GM12878 (cell line): Measurements from ENCODE around the gene RNASE7. TPM values are rescaled to one million over a fixed set of nuclear protein-coding genes. Genes with fewer than 3 reads are reported as not detected.

Experiments used
- ATAC-seq: fragments of 200-7000 bp; cut with Tn5 transposase; 3 replicates; pipeline ENCODE4 v1.9.1; 2020; ENCODE audit warnings: mild to moderate bottlenecking, moderate library complexity
- BruUV-seq: library from RNA; stranded (reverse); fragments of 400-500 nt; replicated peaks from 2 replicates; lab custom pipeline; 2021; lab: Mats Ljungman, UMichigan
- CTCF ChIA-PET: fragments of 300-600 bp; sonication (Branson Sonifier 250); formaldehyde crosslinking; extraction: SDS; loops from one replicate; lab custom pipeline; 2021; ENCODE audit warnings: inconsistent platforms; lab: Yijun Ruan, JAX
- POLR2A ChIA-PET: fragments of 350-600 bp; formaldehyde crosslinking; extraction: SDS; loops from one replicate; lab custom pipeline; 2021; ENCODE audit warnings: inconsistent platforms; lab: Charles Lee
- RAD21 ChIA-PET: fragments of 300-600 bp; sonication (Branson Sonifier 250); formaldehyde crosslinking; loops from one replicate; lab custom pipeline; 2023; ENCODE audit warnings: antibody characterized with exemption; ENCODE audit not compliant: unreplicated experiment; lab: Charles Lee
- SMC1A ChIA-PET: fragments of 300-600 bp; sonication (Branson Sonifier 250); formaldehyde crosslinking; loops from one replicate; lab custom pipeline; 2023; ENCODE audit not compliant: unreplicated experiment, uncharacterized antibody; lab: Charles Lee
- DNase-seq: peaks from one replicate; pipeline ENCODE4 v3.0.0-alpha.2; 2011; ENCODE audit warnings: low read depth, low spot score
- FAIRE-seq: peaks from 3 replicates; lab custom pipeline; 2011; peaks lifted over from hg19 to GRCh38; lab: Jason Lieb, UNC
- H2AFZ ChIP-seq: 2 replicates; pipeline ENCODE4 v1.6.0; 2011; ENCODE audit warnings: low read depth, low read length, control low read depth; ENCODE audit not compliant: control insufficient read depth
- H3K27ac ChIP-seq: 2 replicates; pipeline ENCODE4 v1.5.1; 2011; ENCODE audit warnings: control low read depth; ENCODE audit not compliant: control insufficient read depth, insufficient read depth
- H3K27me3 ChIP-seq, 2 experiments: replicated peaks in 1 of 2; 2 replicates each; pipeline versions ENCODE4 v1.6.0 to v1.6.1; 2011; ENCODE audit warnings: low read length in 1 of 2; ENCODE audit not compliant: control insufficient read depth in 2 of 2, insufficient read depth in 2 of 2
- H3K36me3 ChIP-seq, 2 experiments: 2 replicates each; pipeline ENCODE4 v1.5.1; 2011; ENCODE audit warnings: low read length in 1 of 2; ENCODE audit not compliant: control insufficient read depth in 2 of 2, insufficient read depth in 2 of 2
- H3K4me1 ChIP-seq: 2 replicates; pipeline ENCODE4 v1.6.1; 2011; ENCODE audit warnings: mild to moderate bottlenecking, low read length, moderate library complexity, mixed read lengths; ENCODE audit not compliant: control insufficient read depth, insufficient read depth
- H3K4me2 ChIP-seq: 2 replicates; pipeline ENCODE4 v1.6.0; 2011; ENCODE audit warnings: control low read depth; ENCODE audit not compliant: control insufficient read depth, insufficient read depth
- H3K4me3 ChIP-seq: fragments of 200-600 bp; sonication (generic); 2 replicates; pipeline ENCODE4 v1.5.1; 2016
- H3K79me2 ChIP-seq: 2 replicates; pipeline ENCODE4 v1.6.0; 2011; ENCODE audit warnings: low read length; ENCODE audit not compliant: control insufficient read depth, insufficient read depth
- H3K9ac ChIP-seq: 2 replicates; pipeline ENCODE4 v1.8.0; 2011; ENCODE audit warnings: low read length, control low read depth, mixed read lengths; ENCODE audit not compliant: control insufficient read depth, insufficient read depth
- H3K9me3 ChIP-seq: replicated peaks from 3 replicates; pipeline ENCODE4 v1.5.1; 2011; ENCODE audit warnings: mild to moderate bottlenecking, low read length; ENCODE audit not compliant: control insufficient read depth, insufficient read depth
- H4K20me1 ChIP-seq: 2 replicates; pipeline ENCODE4 v1.6.0; 2011; ENCODE audit not compliant: control insufficient read depth, insufficient read depth
- KAT2A ChIP-seq: conservative IDR thresholded peaks from 2 replicates; pipeline ENCODE4 v1.6.1; 2011; ENCODE audit warnings: low read depth, low read length; ENCODE audit not compliant: control insufficient read depth
- MYC ChIP-seq: IDR thresholded peaks from 2 replicates; pipeline ENCODE4 v1.6.1; 2011; ENCODE audit warnings: mild to moderate bottlenecking, low read length, moderate library complexity, inconsistent platforms; ENCODE audit not compliant: insufficient read depth, insufficient replicate concordance, insufficient read length, severe bottlenecking
- RAD51 ChIP-seq: fragments of 450-650 bp; IDR thresholded peaks from 2 replicates; pipeline ENCODE4 v1.6.1; 2016; ENCODE audit warnings: moderate library complexity, mild to moderate bottlenecking, inconsistent platforms
- SMC3 ChIP-seq: IDR thresholded peaks from 2 replicates; pipeline ENCODE4 v1.6.1; 2011; ENCODE audit warnings: low read length, improper control_type of control experiment, borderline replicate concordance
- YY1 ChIP-seq: IDR thresholded peaks from 2 replicates; pipeline ENCODE4 v1.6.1; 2011; ENCODE audit warnings: low read depth, mild to moderate bottlenecking, low read length
- WGBS: methylation state at CpG from one replicate; pipeline ENCODE4 v1.1.6; 2016; ENCODE audit warnings: low lambda C conversion rate; ENCODE audit not compliant: insufficient replicate concordance, insufficient coverage; ENCODE audit errors: missing lambda C conversion rate; 5-methylcytosine and 5-hydroxymethylcytosine counted together
- in situ Hi-C: fragments of 300-500 bp; cut with MboI; formaldehyde crosslinking; loops from 9 replicates; pipeline ENCODE4 v1.14.3; 2018; ENCODE audit warnings: mixed read lengths
- intact Hi-C: fragments of 100-400 bp; cut with micrococcal nuclease; formaldehyde crosslinking; loops from one replicate; pipeline ENCODE4 v1.14.2; 2022; ENCODE audit not compliant: unreplicated experiment
- polyA plus RNA-seq, 11 experiments: library from polyadenylated mRNA; depleted of rRNA in 4 of 11; unstranded in 6 of 11; stranded (reverse) in 5 of 11; fragments of >200 nt; fragmentation: Nextera tagmentation in 4 of 11; fragmentation: Illumina TruSeq in 1 of 11; extraction: Ambion mirVana in 4 of 11; extraction: Trizol in 1 of 11; gene quantifications; 1 replicate in 1 of 11; 2 replicates in 10 of 11; pipeline versions ENCODE4 v1.2.1 to v1.2.3, GENCODE V29; 2011 to 2016; ENCODE audit warnings: inconsistent platforms in 2 of 11, missing spikeins in 2 of 11, low read depth in 1 of 11
- total RNA-seq, 4 experiments: library from RNA; depleted of rRNA in 3 of 4; stranded (reverse); fragments of >200 nt in 3 of 4; fragmentation: Illumina TruSeq in 1 of 4; extraction: Trizol in 1 of 4; gene quantifications; 2 replicates each; pipeline versions ENCODE4 v1.2.1 to v1.2.3, GENCODE V29; 2013 to 2021
- TF ChIP-seq, protein P1 (sequence below): IDR thresholded peaks from 2 replicates; pipeline ENCODE4 v1.6.1; 2012; ENCODE audit warnings: mild to moderate bottlenecking, low read depth, low read length
- TF ChIP-seq, protein P2 (sequence below): fragments of 450-650 bp; IDR thresholded peaks from 2 replicates; pipeline ENCODE4 v1.6.1; 2016; ENCODE audit warnings: mild to moderate bottlenecking, moderate library complexity, borderline replicate concordance
- TF ChIP-seq, protein P3 (sequence below): IDR thresholded peaks from 2 replicates; pipeline ENCODE4 v1.6.1; 2011; ENCODE audit warnings: low read depth, low read length, improper control_type of control experiment, borderline replicate concordance
- TF ChIP-seq, protein P4 (sequence below): fragments of 450-650 bp; IDR thresholded peaks from 2 replicates; pipeline ENCODE4 v1.6.1; 2018; ENCODE audit warnings: mild to moderate bottlenecking, low read depth, moderate library complexity; ENCODE audit not compliant: partially characterized antibody

RNASE7 gene
- total and polyA plus RNA-seq, 10 of the 15 experiments (the other 5 are each of a cell fraction or from before 2014, with no cell fraction given): not detected

DNA sequence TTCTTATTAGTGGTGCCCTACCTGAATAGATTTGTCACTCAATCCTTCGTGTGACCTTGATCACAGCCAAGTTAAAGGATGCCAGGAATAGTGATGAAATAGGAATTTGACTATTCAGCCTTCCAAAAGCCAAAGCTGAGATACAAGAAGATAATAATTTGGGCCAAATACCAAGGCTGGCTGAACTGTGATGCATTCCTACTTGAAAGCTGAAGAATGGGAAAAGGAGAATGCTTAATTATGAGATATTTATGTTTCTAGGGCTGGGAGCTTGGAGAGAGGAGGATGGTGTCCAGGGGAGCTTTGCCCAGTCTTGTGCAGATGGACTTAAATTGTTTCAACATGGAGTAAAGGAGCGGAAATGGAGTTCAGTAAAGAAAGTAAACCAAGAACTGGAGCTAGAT, 5.2 kb downstream of the RNASE7 start:
- Histone ChIP-seq H3K79me2 (no peaks in the 10 kb centered on the region), H3K4me1 (no peaks in the 10 kb centered on the region), H4K20me1 (no peaks in the 10 kb centered on the region; the same call in 1 of the 2 replicates), H3K4me2 (no peak overlapping the region), H3K36me3 (no peaks in the 10 kb centered on the region), H3K9ac (no peak overlapping the region), H3K9me3 (no peaks in the 10 kb centered on the region), H3K4me3 (no peak overlapping the region), H2AFZ (no peak overlapping the region), H3K27ac (no peak overlapping the region), H3K27me3 (peaks cover 0 to 11% of the 10 kb centered on the region in 2 experiments; a peak in 2 of 4 replicates)
- RAD21 ChIA-PET: interaction anchor here (1.8 kb wide), 1 partner anchor 24 kb away, joined by 4 read pairs; no protein-coding TSS in a partner anchor
- POLR2A ChIA-PET: interaction anchor here (1.2 kb wide), 1 partner anchor 32 kb away, joined by 4 read pairs; no protein-coding TSS in a partner anchor
- intact Hi-C loops: no loop called here
- CTCF ChIA-PET: interaction anchor here (1.5 to 3.2 kb wide), 4 partner anchors 13 to 57 kb away, joined by 3 to 22 read pairs (median 4); no protein-coding TSS in a partner anchor
- no peak for FAIRE-seq
- ATAC-seq: no peak
- SMC1A ChIA-PET: interaction anchor here (1.2 to 2.0 kb wide), 3 partner anchors 21 to 41 kb away, joined by 3 to 17 read pairs (median 4); no protein-coding TSS in a partner anchor
- 0% methylated on average over 2 of the region's 2 CpGs for WGBS
- BruUV-seq: no TSS peak
- in situ Hi-C loops: no loop called here
- no peak for DNase-seq
- TF ChIP-seq RAD51 (no peak), YY1 (no peak), MYC (no peak), SMC3 (no peak), KAT2A (no peak)
- TF ChIP-seq, protein P1, sequence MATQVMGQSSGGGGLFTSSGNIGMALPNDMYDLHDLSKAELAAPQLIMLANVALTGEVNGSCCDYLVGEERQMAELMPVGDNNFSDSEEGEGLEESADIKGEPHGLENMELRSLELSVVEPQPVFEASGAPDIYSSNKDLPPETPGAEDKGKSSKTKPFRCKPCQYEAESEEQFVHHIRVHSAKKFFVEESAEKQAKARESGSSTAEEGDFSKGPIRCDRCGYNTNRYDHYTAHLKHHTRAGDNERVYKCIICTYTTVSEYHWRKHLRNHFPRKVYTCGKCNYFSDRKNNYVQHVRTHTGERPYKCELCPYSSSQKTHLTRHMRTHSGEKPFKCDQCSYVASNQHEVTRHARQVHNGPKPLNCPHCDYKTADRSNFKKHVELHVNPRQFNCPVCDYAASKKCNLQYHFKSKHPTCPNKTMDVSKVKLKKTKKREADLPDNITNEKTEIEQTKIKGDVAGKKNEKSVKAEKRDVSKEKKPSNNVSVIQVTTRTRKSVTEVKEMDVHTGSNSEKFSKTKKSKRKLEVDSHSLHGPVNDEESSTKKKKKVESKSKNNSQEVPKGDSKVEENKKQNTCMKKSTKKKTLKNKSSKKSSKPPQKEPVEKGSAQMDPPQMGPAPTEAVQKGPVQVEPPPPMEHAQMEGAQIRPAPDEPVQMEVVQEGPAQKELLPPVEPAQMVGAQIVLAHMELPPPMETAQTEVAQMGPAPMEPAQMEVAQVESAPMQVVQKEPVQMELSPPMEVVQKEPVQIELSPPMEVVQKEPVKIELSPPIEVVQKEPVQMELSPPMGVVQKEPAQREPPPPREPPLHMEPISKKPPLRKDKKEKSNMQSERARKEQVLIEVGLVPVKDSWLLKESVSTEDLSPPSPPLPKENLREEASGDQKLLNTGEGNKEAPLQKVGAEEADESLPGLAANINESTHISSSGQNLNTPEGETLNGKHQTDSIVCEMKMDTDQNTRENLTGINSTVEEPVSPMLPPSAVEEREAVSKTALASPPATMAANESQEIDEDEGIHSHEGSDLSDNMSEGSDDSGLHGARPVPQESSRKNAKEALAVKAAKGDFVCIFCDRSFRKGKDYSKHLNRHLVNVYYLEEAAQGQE: no peak
- TF ChIP-seq, protein P2, sequence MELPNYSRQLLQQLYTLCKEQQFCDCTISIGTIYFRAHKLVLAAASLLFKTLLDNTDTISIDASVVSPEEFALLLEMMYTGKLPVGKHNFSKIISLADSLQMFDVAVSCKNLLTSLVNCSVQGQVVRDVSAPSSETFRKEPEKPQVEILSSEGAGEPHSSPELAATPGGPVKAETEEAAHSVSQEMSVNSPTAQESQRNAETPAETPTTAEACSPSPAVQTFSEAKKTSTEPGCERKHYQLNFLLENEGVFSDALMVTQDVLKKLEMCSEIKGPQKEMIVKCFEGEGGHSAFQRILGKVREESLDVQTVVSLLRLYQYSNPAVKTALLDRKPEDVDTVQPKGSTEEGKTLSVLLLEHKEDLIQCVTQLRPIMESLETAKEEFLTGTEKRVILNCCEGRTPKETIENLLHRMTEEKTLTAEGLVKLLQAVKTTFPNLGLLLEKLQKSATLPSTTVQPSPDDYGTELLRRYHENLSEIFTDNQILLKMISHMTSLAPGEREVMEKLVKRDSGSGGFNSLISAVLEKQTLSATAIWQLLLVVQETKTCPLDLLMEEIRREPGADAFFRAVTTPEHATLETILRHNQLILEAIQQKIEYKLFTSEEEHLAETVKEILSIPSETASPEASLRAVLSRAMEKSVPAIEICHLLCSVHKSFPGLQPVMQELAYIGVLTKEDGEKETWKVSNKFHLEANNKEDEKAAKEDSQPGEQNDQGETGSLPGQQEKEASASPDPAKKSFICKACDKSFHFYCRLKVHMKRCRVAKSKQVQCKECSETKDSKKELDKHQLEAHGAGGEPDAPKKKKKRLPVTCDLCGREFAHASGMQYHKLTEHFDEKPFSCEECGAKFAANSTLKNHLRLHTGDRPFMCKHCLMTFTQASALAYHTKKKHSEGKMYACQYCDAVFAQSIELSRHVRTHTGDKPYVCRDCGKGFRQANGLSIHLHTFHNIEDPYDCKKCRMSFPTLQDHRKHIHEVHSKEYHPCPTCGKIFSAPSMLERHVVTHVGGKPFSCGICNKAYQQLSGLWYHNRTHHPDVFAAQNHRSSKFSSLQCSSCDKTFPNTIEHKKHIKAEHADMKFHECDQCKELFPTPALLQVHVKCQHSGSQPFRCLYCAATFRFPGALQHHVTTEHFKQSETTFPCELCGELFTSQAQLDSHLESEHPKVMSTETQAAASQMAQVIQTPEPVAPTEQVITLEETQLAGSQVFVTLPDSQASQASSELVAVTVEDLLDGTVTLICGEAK: no peak
- TF ChIP-seq, protein P3, sequence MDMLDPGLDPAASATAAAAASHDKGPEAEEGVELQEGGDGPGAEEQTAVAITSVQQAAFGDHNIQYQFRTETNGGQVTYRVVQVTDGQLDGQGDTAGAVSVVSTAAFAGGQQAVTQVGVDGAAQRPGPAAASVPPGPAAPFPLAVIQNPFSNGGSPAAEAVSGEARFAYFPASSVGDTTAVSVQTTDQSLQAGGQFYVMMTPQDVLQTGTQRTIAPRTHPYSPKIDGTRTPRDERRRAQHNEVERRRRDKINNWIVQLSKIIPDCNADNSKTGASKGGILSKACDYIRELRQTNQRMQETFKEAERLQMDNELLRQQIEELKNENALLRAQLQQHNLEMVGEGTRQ: no peak
- TF ChIP-seq, protein P4, sequence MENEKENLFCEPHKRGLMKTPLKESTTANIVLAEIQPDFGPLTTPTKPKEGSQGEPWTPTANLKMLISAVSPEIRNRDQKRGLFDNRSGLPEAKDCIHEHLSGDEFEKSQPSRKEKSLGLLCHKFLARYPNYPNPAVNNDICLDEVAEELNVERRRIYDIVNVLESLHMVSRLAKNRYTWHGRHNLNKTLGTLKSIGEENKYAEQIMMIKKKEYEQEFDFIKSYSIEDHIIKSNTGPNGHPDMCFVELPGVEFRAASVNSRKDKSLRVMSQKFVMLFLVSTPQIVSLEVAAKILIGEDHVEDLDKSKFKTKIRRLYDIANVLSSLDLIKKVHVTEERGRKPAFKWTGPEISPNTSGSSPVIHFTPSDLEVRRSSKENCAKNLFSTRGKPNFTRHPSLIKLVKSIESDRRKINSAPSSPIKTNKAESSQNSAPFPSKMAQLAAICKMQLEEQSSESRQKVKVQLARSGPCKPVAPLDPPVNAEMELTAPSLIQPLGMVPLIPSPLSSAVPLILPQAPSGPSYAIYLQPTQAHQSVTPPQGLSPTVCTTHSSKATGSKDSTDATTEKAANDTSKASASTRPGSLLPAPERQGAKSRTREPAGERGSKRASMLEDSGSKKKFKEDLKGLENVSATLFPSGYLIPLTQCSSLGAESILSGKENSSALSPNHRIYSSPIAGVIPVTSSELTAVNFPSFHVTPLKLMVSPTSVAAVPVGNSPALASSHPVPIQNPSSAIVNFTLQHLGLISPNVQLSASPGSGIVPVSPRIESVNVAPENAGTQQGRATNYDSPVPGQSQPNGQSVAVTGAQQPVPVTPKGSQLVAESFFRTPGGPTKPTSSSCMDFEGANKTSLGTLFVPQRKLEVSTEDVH: no peak
